ENCODE data around the gene MOB3C.

GRCh38 chr1:46603858-46604549 lies 12.6 kb downstream of the MOB3C start, which contains the start of gene MKNK1:
- TF ChIP-seq CREB5 (CRISPR knock-in tag; IDR thresholded peaks at IDR 0.05; ENCODE audit: low read depth) = no peak
- TF ChIP-seq OSR1 (CRISPR knock-in tag; IDR thresholded peaks at IDR 0.05) = no peak
- no peak for TF ChIP-seq ZNF70 (CRISPR knock-in tag; IDR thresholded peaks at IDR 0.05)
- TF ChIP-seq POU6F1 (CRISPR knock-in tag; IDR thresholded peaks at IDR 0.05; ENCODE audit: borderline replicate concordance, low read depth) = no peak
- no peak for TF ChIP-seq ZFP30 (CRISPR knock-in tag; IDR thresholded peaks at IDR 0.05)
- TF ChIP-seq GLIS3 (CRISPR knock-in tag; IDR thresholded peaks at IDR 0.05) = 0 out of 2 replicates have a peak, but pooled peaks have one; percentile 41
- no peak for TF ChIP-seq PATZ1 (CRISPR knock-in tag; IDR thresholded peaks at IDR 0.05; ENCODE audit: borderline replicate concordance)
- no peak for TF ChIP-seq ZNF565 (CRISPR knock-in tag; conservative IDR thresholded peaks at IDR 0.05; ENCODE audit: low read depth)
- no peak for TF ChIP-seq TCF4 (CRISPR knock-in tag; IDR thresholded peaks at IDR 0.05; ENCODE audit: borderline replicate concordance)
- TF ChIP-seq ESRRG (CRISPR knock-in tag; IDR thresholded peaks at IDR 0.05) = no peak
- no peak for TF ChIP-seq BACH2 (CRISPR knock-in tag; IDR thresholded peaks at IDR 0.05; ENCODE audit: borderline replicate concordance)
- no peak for TF ChIP-seq RARB (CRISPR knock-in tag; IDR thresholded peaks at IDR 0.05)
